HG02610 (cell line): ENCODE data around the gene TMEM94.
"Not testable (repeated sequence)": the region's sequence is repeated elsewhere in the genome, so short reads cannot be mapped to it uniquely, and the experiment has no call there.

Experiments used
- ATAC-seq: cut with Tn5 transposase; IDR thresholded peaks from one replicate; pipeline ENCODE4 v1.9.1; 2021; ENCODE audit warnings: mild to moderate bottlenecking, moderate library complexity; ENCODE audit not compliant: unreplicated experiment

Gene TMEM94

DNA sequence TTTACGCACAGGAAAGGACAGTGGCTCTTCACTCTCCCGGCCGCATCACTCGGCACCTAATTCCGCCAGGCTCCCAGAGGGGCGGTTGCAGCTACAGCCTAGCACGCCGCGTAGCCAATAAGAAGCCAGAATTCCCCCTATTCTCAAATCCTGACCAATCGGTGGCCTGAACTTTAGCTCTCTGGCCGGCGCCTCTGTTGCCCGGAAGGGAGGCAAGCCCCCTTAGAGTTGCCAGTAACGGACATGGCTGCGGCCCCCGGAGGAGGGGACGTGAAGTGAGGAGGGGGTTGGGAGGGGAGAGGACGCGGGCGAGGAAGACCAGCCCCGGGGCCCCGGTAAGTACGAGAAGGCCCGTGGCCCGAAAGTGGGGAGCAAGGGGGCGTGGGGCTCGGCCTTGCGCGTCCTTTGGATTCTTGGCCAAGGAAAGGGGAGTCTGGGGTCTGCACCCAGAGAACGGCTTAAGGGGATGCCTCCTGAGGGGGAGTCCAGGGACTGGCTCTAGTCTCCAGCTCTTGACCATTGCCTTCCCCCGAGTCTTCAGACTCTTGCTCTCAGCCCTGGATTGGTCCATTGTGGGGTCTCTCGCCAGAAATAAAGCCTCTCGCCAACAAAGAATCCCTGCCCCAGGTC, at the start of gene TMEM94:
TSS of gene TMEM94 (plus strand) at position 219 of the 630 bp plus-strand sequence. CDS start 15,271 bp downstream, outside the sequence.
- ATAC-seq, result peak; percentile 89

DNA sequence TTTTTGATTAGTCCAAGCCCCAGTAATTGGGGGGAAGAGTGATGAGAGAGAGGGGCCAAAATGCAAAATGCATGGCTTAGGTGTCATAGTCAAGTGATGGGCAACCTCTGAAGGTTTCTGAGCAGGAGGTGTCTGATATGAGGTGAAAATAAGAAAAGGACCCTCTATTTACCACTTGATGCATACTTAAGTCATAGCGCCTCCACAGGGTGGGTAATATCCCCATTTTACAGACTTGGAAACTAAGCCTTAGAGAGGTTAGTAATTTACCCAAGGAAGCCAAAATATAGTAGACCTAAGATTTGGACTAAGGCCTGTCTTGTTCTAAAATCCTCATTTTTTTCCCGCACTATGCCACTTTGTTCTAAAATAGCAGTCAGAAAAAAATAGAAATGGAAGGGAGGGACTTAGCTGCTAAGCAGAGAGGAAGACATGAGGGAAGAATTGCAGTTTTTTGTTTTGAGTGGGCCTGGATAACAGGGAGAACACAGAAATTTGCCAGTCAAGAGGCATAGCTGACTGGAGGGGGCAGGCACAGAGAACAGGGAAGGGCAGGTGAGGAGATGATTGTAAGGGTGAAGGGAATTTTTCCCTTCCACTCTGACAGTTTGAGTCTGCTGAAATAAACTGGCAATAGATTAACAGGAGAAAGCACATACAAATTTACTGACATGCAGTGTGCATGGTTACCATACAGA, 48.6 kb upstream of the TMEM94 start:
- ATAC-seq, result no peak

DNA sequence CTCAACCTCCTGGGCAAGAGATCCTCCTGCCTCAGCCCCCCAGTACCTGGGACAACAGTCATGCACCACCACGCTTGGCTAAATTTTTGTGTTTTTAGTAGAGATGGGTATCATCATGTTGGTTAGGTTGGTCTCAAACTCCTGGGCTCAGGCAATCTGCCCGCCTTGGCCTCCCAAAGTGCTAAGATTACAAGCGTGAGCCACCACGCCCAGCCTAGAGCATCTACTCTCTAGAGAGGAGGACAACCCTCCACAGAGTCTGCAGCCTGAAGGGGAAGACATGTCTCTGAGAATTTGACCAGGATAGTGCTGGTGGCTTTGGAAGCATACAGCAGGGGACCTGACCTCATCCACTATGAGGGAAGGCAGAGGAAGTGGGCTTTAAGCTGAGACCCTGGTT, 46.3 kb upstream of the TMEM94 start:
- ATAC-seq, result no peak

DNA sequence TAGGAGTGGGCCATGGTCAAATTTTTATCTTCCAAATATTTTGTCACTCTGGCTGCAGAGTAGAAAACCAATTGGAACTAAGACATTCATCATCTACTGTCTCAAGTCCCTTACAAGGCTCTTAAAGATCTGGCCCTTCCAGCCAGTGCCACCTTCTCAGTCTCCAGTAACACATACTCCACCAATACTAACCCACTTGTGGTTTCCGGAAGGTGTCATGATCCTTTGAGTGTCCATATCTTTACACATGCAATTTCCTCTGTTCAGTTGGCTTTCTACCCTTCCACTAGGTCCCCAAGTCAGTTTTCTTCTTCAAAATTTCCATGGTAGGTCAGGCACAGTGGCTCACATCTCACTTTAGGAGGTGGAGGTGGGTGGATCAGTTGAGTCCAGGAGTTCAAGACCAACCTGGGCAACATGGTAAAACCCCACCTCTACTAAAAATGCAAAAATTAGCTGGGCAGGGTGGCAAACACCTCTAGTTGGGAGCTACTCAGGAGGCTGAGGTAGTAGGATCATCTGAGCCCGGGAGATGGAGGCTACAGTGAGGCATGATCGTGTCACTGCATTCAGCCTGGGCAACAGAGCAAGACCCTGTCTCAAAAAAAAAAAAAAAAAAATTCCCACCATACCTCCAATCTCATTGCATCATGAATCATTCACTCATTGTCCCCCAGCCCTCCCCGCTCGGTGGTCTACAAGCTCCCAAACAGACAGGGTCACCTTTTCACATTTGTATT, 44.9 kb upstream of the TMEM94 start:
- ATAC-seq, result no peak

DNA sequence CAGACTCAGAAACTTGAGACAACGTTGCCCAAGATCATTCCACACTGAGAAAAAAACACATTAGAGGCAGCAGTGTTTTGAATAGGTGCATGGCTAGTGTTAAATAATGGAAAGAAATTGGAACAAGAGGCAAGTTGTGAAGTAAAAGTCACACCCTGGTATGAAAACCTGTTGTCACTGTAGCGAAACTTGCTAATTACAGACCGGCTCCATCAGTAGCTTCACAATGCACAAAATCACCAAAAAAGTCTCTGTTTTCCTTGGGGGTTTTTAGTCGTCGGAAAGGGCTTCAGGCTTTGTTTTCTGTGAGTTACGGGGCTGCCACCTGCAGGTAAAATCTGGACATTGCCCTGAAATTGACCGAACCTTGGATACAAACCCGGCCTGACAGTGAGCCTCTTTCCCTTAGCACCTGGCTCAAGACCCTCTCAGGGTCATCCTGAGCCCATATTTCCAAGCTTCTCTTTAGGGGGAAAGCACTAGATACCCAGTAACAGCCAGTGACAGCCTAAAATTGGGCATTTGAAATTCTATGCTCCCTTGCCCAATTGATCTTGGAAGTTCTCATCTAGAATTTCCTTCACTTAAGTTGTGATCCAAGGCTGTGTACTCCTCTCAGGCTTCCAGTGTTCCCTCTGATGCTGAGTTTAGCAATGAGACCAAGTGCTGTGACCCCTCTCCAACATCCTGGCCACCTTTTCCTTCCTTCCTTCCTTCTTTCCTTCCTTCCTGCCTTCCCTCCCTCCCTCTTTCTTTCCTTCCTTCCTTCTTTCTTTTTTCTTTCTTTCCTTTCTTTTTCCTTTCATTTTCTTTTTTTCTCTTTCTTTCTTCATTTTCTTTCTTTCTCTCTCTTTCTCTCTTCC, 43.7 kb upstream of the TMEM94 start:
- peak; percentile 47 for ATAC-seq

DNA sequence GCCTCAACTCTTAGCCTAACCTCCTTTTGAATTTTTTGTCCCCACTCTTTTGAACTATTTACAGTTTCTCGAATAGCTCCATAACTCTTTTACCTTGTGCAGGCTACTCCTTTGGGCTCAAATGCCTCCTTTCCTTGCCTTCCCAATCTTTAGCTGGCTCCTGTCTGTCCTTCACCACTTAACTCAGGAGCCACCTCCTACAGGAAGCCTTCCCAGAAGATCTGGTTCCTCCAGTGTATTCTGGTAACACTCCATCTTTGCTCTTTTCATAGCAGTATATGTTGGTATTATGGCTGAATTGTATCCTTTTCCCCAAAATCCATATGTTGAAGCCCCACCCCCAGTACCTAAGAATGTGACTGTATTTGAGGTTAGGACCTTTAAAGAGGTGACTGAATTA, 41.9 kb upstream of the TMEM94 start:
- no peak for ATAC-seq

DNA sequence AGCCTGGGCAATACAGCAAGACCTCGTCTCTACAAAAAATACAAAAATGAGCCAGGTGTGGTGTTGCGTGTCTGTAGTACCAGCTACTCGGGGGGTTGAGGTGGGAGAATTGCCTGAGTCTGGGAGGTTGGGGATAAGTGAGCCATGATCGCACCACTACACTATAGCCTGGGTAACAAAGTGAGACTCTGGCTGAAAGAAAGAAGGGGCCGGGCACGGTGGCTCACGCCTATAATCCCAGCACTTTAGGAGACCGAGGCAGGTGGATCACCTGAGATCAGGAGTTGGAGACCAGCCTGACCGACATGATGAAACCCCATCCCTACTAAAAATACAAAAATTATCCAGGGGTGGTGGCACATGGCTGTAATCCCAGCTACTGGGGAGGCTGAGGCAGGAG, 40.4 kb upstream of the TMEM94 start:
- ATAC-seq, result no peak

DNA sequence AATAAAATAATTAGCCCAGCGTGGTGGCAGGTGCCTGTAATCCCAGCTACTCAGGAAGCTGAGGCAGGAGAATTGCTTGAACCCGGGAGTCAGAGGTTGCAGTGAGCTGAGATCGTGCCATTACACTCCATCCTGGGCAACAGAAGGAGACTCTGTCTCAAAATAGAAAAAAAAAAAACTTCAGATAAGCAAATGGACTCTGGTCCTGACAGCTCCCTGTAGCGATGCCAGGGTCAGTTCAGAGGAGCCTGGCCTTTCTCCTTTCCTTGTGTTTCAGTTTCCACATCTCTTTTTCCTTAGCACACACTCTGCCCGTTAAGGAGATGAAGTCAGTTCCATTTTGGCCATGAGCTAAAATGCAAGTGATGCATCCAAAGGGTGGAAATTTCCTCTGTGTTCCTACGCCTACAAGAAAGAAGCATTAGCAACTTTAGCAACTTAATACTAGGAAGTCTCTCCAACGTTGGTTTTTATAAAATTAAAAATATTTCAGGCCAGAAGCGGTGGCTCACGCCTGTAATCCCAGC, 39.3 kb upstream of the TMEM94 start:
- ATAC-seq, result no peak

DNA sequence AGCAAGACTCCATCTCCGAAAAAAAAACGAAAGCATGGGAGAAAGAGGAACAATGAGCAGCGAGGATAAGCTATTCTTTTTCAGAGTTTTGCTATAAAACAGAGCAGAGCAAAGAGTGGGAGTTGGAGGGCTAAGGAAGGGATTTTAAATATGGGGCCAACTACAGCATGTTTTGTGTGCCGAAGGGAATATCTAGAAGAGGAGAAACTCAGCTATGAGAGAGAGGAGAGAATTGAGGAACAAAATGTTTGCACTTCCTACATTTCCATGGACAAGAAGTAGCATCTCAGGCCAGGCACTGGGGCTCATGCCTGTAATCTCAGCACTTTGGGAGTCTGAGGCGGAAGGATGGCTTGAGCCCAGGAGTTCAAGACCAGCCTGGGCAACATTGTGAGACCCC, 37.9 kb upstream of the TMEM94 start:
- no peak for ATAC-seq

DNA sequence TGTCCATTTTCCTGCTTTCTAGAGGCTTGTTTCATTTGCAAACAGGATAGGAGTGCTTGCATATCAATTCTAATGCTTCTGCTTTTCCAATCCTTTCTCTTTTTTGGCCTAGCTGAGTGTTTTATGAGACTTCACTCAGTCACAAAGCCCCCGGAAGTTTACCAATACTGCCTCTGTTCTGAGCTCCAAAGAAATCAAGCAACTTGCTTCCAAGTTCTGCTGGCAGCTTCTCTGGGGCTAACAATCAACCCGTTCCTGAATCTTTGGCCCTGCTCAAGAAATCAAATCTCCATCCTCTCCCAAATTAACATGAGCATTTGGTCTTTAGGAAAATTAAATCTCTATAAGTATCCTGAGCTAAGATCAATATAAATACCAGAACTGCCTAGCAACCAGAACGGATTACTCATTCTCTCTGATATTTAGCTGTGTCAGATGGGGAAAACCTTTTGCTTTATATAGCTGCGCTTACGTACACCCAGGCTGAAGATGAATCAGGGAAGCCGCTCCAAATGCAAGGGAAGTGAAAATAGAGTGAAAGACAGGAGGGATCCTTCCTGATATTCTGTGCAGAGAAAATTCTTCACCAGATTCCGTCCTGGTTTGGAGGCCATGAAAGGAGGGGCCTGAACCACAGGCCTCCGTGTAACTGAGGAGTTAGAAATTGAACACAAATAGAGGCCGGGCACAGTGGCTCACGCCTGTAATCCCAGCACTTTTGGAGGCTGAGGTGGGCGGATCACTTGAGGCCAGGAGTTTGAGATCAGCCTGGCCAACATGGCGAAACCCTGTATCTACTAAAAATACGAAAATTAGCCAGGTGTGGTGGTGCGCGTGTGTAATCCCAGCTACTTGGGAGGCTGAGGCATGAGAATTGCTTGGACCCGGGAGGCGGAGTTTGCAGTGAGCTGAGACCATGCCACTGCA, 27.6 kb upstream of the TMEM94 start:
- no peak for ATAC-seq

DNA sequence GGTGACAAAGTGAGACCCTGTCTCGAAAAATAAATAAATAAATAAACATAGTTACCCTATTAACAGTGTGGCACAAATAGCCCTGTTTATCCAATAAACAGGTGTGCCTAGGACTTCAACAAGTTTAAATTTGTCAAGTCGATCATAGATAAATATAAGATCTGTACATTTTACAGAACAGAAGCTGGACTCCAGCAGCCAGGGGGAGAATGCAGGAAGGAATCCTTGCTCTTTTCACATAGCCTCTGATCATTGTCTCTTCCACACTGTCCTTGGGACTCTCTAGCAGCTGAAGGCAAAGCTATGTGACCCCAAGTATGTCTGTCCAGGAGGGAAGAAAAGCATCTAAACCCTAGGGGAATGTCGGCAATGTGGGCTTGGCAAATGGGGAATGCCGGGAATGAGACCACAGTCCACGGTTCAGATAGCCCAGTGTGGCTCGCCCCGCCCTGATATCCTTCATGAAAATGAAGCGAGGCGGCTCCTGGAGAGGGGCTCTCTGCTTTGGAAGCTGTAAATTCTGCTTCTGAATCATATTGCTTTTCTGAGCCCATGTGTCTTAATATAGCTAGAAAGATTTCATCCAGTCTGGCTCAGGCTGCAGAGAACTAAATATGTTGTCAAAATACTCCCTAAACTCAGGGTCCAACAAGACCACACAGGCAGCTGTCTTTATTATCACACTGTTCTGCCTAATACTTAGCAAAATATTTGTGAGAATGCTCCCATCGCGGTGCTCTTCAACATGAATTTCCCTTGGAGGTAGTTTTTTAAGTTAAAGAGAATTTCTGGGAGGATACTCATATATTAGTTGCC, 26.1 kb upstream of the TMEM94 start:
- ATAC-seq, result no peak

DNA sequence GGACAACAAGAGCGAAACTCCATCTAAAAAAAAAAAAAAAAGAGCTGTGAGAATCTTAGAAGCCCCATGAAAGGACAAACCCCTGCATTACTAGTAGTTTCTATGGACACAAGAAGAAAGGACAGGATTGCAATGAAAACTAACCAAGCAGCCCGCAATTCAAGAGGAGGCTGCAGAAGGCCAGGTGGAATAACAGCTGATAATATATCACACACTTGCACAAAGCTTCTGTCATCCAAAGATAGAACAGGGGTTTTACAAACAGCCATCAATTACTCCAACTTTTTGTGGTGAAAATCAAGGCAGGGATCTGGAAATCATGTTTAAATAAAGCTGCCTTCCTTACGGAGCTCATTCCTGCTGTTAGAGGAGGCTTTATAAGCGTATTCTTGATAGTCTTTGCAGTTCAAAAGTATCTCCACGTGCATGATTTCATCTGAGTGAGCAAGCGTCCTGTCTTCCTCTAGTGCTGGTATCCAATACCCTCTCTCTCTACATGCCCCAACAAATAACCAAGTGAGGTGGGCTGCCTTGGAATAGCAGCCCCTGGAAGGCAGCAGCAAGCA, 23.1 kb upstream of the TMEM94 start:
- no peak for ATAC-seq

DNA sequence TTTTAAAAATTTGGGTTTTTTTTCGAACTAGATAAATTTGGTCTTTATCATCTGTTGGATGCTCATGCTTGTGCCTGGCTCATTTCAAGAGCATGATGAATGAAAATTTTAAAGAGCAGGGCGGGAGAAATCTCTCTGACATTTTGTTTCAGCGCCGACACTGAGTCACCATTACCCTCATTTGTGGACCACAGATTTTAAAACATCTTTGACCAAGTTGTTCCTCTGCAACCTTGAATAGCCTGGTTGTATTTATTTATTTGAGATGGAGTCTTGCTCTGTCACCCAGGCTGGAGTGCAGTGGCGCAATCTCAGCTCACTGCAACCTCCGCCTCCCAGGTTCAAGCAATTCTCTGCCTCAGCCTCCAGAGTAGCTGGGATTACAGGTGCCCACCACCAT, 22.0 kb upstream of the TMEM94 start:
- ATAC-seq, result not testable (repeated sequence)

DNA sequence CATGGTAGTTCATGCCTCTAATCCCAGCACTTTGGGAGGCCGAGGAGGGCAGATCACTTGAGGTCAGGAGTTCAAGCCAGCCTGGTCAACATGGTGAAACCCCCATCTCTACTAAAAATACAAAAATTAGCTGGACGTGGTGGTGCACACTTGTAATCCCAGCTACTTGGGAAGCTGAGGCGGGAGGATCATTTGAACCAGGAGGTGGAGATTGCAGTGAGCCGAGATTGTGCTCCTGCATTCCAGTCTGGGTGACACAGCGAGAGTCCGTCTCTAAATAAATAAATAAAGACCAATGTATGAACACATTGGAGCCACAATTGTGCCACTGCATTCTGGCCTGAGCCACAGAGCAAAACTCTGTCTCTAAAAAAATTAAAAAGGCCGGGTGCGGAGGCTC, 19.0 kb upstream of the TMEM94 start:
- ATAC-seq, result not testable (repeated sequence)

DNA sequence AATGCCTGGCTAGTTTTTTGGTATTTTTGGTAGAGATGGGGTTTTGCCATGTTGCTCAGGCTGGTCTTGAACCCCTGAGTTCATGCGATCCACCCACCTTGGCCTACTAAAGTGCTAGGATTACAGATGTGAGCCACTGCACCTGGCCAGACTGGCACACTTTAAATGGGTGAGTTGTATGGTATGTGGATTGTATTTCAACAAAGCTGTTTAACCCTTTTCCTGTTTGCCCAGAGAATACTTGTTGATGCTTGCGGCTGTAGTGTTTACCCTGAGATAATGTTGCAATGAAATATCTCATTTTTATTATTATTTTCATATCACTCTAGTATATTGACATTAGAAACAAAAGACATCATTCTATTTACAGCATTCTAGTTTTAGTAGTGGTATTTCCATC, 17.1 kb upstream of the TMEM94 start:
- no peak for ATAC-seq

DNA sequence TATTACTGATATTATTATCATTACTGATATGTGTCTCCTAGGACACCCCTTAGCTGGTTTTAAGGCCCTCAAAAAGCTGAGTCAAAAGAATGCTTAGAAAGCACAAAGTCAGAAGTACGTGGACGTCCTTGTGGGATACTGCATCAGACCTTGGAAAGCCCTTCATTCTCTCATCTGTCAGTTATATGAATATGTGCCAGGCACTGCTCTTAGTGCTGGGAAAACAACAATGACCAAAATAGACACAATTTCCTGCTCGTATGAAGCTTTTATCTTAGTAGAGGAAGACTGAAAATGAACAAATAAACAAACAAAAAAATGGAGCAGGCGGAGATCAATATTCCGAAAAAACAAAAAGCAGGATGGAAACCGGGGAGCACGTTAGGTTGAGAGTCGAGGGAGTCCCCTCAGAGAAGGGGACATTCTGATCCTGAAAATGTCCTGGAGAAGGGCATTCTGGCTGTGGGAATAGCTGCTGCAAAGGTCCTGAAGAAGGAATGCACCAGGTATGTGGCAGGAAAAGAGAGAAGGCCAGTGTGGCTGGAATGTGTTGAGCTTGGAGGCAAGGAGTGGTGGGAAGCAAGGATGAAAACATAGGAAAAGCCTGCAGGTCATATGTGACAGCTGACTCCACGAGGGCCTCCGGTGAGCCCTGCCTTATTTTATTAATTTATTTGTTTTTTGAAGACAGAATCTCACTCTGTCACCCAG, 15.5 kb upstream of the TMEM94 start:
- ATAC-seq, result no peak

DNA sequence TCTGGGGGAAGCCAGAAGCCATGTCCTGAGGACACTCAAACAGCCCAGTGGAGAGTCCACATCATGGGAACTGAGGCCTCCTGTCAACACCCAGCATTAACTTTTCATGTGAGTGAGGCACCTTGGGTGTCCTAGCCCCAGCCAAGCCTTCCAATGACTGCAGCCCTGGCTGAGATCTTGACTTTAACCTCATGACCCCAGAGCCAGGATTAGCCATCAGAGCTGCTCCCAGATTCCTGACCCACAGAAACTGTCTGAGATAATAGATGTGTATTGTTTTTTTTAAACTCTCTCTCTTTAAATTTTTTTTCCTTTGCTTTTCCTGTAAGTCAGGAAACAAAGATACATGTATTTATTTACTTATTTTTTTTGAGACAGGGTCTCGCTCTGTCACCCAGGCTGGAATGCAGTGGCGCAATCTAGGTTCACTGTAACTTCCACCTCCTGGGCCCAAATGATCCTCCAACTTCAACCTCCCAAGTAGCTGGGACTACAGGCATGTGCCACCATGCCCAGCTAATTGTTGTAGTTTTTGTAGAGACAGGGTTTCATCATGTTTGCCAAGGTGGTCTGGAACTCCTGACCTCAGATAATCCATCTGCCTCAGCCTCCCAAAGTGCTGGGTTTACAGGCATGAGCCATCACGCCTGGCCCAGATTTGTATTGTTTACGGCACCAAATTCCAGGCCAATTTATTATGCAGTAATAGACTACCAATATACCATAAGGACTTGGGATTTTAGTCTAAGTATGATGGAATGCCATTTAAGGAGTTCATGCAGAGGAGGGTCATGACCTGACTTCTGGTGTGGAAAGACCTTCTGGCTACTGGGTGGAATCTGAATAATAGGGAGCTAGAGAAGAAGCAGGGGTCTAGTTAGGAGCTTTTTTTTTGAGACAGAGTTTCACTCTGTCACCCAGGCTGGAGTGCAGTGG, 14.0 kb upstream of the TMEM94 start:
- no peak for ATAC-seq
